OCI-LY3 (cell line): Measurements from ENCODE around the gene IRX1.

Experiments
- H2AFZ ChIP-seq: fragments of 200-600, 300-600 bp; shearing (Covaris generic); 2 replicates; pipeline ENCODE4 v1.6.0; 2014; ENCODE audit warnings: antibody characterized with exemption, low read depth, low read length
- H3K27ac ChIP-seq: fragments of 200-600, 300-600 bp; sonication (generic); 2 replicates; pipeline ENCODE4 v1.5.1; 2014; ENCODE audit warnings: mild to moderate bottlenecking, low read length, moderate library complexity, mixed read lengths
- H3K27me3 ChIP-seq: fragments of 200-600, 300-600 bp; sonication (generic); 2 replicates; pipeline ENCODE4 v1.6.1; 2014; ENCODE audit warnings: low read depth, low read length, mixed read lengths
- H3K36me3 ChIP-seq: fragments of 200-600, 300-600 bp; sonication (generic); replicated peaks from 2 replicates; pipeline ENCODE3; 2014; ENCODE audit warnings: low read depth, low read length, mixed read lengths
- H3K4me1 ChIP-seq: fragments of 300-600, 200-600 bp; sonication (generic); 2 replicates; pipeline ENCODE4 v1.6.1; 2014; ENCODE audit warnings: low read length, mixed read lengths
- H3K4me2 ChIP-seq: fragments of 200-600, 300-600 bp; sonication (generic); 2 replicates; pipeline ENCODE4 v1.6.1; 2014; ENCODE audit warnings: low read length, mixed read lengths
- H3K4me3 ChIP-seq: fragments of 300-600, 200-600 bp; sonication (generic); 2 replicates; pipeline ENCODE4 v1.5.1; 2014; ENCODE audit warnings: antibody characterized with exemption, mild to moderate bottlenecking, low read length, moderate library complexity
- H3K79me2 ChIP-seq: fragments of 300-600, 200-600 bp; shearing (Covaris generic); 2 replicates; pipeline ENCODE4 v1.6.1; 2014; ENCODE audit warnings: mild to moderate bottlenecking, low read length, mixed read lengths
- H3K9ac ChIP-seq: fragments of 300-600, 200-600 bp; shearing (Covaris generic); 2 replicates; pipeline ENCODE4 v1.6.0; 2014; ENCODE audit warnings: mild to moderate bottlenecking, low read length, moderate library complexity
- H3K9me3 ChIP-seq: fragments of 200-600, 300-600 bp; shearing (Covaris generic); 2 replicates; pipeline ENCODE4 v1.6.1; 2014; ENCODE audit warnings: low read length, mixed read lengths; ENCODE audit not compliant: insufficient read depth
- H4K20me1 ChIP-seq: fragments of 200-600, 300-600 bp; sonication (generic); 2 replicates; pipeline ENCODE4 v1.6.1; 2016; ENCODE audit warnings: low read length, mixed read lengths; ENCODE audit not compliant: insufficient read depth
- CTCF ChIP-seq: fragments of 200-600, 300-600 bp; sonication (generic); IDR thresholded peaks from 2 replicates; pipeline ENCODE4 v1.5.1; 2014; ENCODE audit warnings: antibody characterized with exemption, low read length, low read depth
- EZH2phosphoT487 ChIP-seq: fragments of 200-600 bp; shearing (Covaris generic); IDR thresholded peaks from 2 replicates; pipeline ENCODE4 v1.6.1; 2018; ENCODE audit warnings: antibody characterized with exemption, mixed run types, low read depth

Gene IRX1

GRCh38 chr5:3619579-3619978 lies 23.9 kb downstream of the IRX1 start:
- no peak for TF ChIP-seq CTCF
- TF ChIP-seq EZH2phosphoT487 = no peak
- Histone ChIP-seq H3K4me3 (no peak overlapping the region), H2AFZ (no peak overlapping the region), H4K20me1 (no peaks in the 10 kb centered on the region), H3K9me3 (no peaks in the 10 kb centered on the region), H3K36me3 (no peaks in the 10 kb centered on the region), H3K79me2 (no peaks in the 10 kb centered on the region), H3K9ac (no peak overlapping the region), H3K27ac (no peak overlapping the region), H3K4me1 (no peaks in the 10 kb centered on the region), H3K4me2 (no peak overlapping the region), H3K27me3 (no peaks in the 10 kb centered on the region)

GRCh38 chr5:3622961-3623360 lies 27.3 kb downstream of the IRX1 start:
- Histone ChIP-seq H3K4me1 (no peaks in the 10 kb centered on the region), H4K20me1 (no peaks in the 10 kb centered on the region), H3K4me3 (no peak overlapping the region), H3K9ac (no peak overlapping the region), H3K27me3 (no peaks in the 10 kb centered on the region), H3K4me2 (no peak overlapping the region), H3K36me3 (no peaks in the 10 kb centered on the region), H3K27ac (no peak overlapping the region), H3K9me3 (no peaks in the 10 kb centered on the region), H3K79me2 (no peaks in the 10 kb centered on the region), H2AFZ (no peak overlapping the region)
- no peak for TF ChIP-seq CTCF
- TF ChIP-seq EZH2phosphoT487 = no peak

- Histone ChIP-seq H3K4me2 (no peak overlapping the region), H3K4me3 (no peak overlapping the region), H4K20me1 (no peaks in the 10 kb centered on the region), H3K79me2 (no peaks in the 10 kb centered on the region), H3K4me1 (no peaks in the 10 kb centered on the region), H3K9me3 (no peaks in the 10 kb centered on the region), H3K27ac (no peak overlapping the region), H3K36me3 (no peaks in the 10 kb centered on the region), H3K27me3 (no peaks in the 10 kb centered on the region), H3K9ac (no peak overlapping the region), H2AFZ (no peak overlapping the region)
- TF ChIP-seq CTCF (no peak), EZH2phosphoT487 (no peak)
Observed at GRCh38 chr5:3625626-3626025, 30.0 kb downstream of the IRX1 start.

GRCh38 chr5:3634061-3634460 lies 38.4 kb downstream of the IRX1 start:
- H3K4me2 ChIP-seq = no peak overlapping the region
- no peaks in the 10 kb centered on the region for H3K27me3 ChIP-seq
- no peak overlapping the region for H3K9ac ChIP-seq
- H3K4me3 ChIP-seq = no peak overlapping the region
- H2AFZ ChIP-seq = no peak overlapping the region
- TF ChIP-seq CTCF = no peak
- TF ChIP-seq EZH2phosphoT487 = no peak
- no peak overlapping the region for H3K27ac ChIP-seq
- no peaks in the 10 kb centered on the region for H3K36me3 ChIP-seq
- no peaks in the 10 kb centered on the region for H4K20me1 ChIP-seq
- H3K9me3 ChIP-seq = no peaks in the 10 kb centered on the region
- H3K4me1 ChIP-seq = no peaks in the 10 kb centered on the region
- no peaks in the 10 kb centered on the region for H3K79me2 ChIP-seq
